SK-N-SH (cell line): ENCODE results near the gene SLC24A4. TPM values are rescaled to one million over a fixed set of nuclear protein-coding genes. Genes with fewer than 3 reads are reported as not detected.

Experiments used
- CTCF ChIA-PET: fragments of 300-600, 350-600 bp; formaldehyde crosslinking; extraction: SDS; loops from one replicate; lab custom pipeline; 2021; lab: Yijun Ruan, JAX
- POLR2A ChIA-PET: fragments of 350-600 bp; sonication (Branson Sonifier 250); formaldehyde crosslinking; extraction: SDS; loops from one replicate; lab custom pipeline; 2020; ENCODE audit warnings: antibody characterized with exemption, inconsistent platforms; lab: Yijun Ruan, JAX
- DNase-seq: peaks from one replicate; pipeline ENCODE4 v3.0.0; 2012
- H2AFZ ChIP-seq: fragments of 200-600 bp; sonication (generic); 2 replicates; pipeline ENCODE4 v1.8.1; 2016; ENCODE audit warnings: antibody characterized with exemption, mild to moderate bottlenecking, low read depth
- H3F3A ChIP-seq: fragments of 200-600 bp; sonication (generic); replicated peaks from 2 replicates; pipeline ENCODE3; 2016; ENCODE audit warnings: antibody characterized with exemption, mild to moderate bottlenecking; ENCODE audit not compliant: insufficient read depth
- H3K27ac ChIP-seq, 2 experiments: fragments of 200-500 bp in 1 of 2; fragments of 200-600 bp in 1 of 2; sonication (Bioruptor generic) in 1 of 2; sonication (generic), shearing (Covaris generic) in 1 of 2; 2 replicates each; pipeline versions ENCODE4 v1.5.1 to v1.6.1; 2014 to 2016; ENCODE audit warnings: low read depth in 2 of 2, inconsistent platforms in 1 of 2, low read length in 1 of 2, mild to moderate bottlenecking in 1 of 2, mixed read lengths in 1 of 2
- H3K27me3 ChIP-seq: fragments of 200-600 bp; sonication (generic), shearing (Covaris generic); 2 replicates; pipeline ENCODE4 v1.6.1; 2016; ENCODE audit warnings: mixed run types; ENCODE audit not compliant: insufficient read depth
- H3K36me3 ChIP-seq, 2 experiments: fragments of 200-500 bp in 1 of 2; fragments of 200-600 bp in 1 of 2; sonication (Bioruptor generic) in 1 of 2; sonication (generic) in 1 of 2; replicated peaks in 1 of 2; 2 replicates each; pipeline versions ENCODE3 to v1.5.1; 2014 to 2016; ENCODE audit warnings: low read length in 1 of 2, mild to moderate bottlenecking in 1 of 2; ENCODE audit not compliant: insufficient read depth in 2 of 2, control insufficient read depth in 1 of 2
- H3K4me1 ChIP-seq, 2 experiments: fragments of 200-500 bp in 1 of 2; fragments of 200-600 bp in 1 of 2; sonication (Bioruptor generic) in 1 of 2; sonication (generic), shearing (Covaris generic) in 1 of 2; 2 replicates each; pipeline versions ENCODE4 v1.5.1 to v1.6.1; 2014 to 2016; ENCODE audit warnings: low read depth in 1 of 2, low read length in 1 of 2, mixed run types in 1 of 2; ENCODE audit not compliant: insufficient read depth in 2 of 2, control insufficient read depth in 1 of 2
- H3K4me2 ChIP-seq: fragments of 200-600 bp; sonication (generic), shearing (Covaris generic); 2 replicates; pipeline ENCODE4 v1.6.1; 2017; ENCODE audit warnings: mixed run types
- H3K4me3 ChIP-seq, 2 experiments: fragments of 200-500 bp in 1 of 2; fragments of 200-600 bp in 1 of 2; sonication (Bioruptor generic) in 1 of 2; sonication (generic), shearing (Covaris generic) in 1 of 2; 2 replicates each; pipeline versions ENCODE4 v1.5.1 to v1.8.1; 2014 to 2016; ENCODE audit warnings: low read depth in 2 of 2, inconsistent platforms in 1 of 2, low read length in 1 of 2, mild to moderate bottlenecking in 1 of 2, mixed read lengths in 1 of 2, moderate library complexity in 1 of 2
- H3K79me2 ChIP-seq: fragments of 200-600 bp; sonication (generic); 2 replicates; pipeline ENCODE4 v1.8.1; 2017; ENCODE audit warnings: mild to moderate bottlenecking; ENCODE audit not compliant: insufficient read depth
- H3K9ac ChIP-seq: fragments of 200-600 bp; sonication (generic); 2 replicates; pipeline ENCODE4 v1.6.1; 2017; ENCODE audit warnings: mixed run types
- H3K9me2 ChIP-seq: fragments of 200-600 bp; sonication (generic); 2 replicates; pipeline ENCODE4 v1.6.1; 2017; ENCODE audit warnings: mixed run types
- H3K9me3 ChIP-seq: fragments of 200-600 bp; sonication (generic); 2 replicates; pipeline ENCODE4 v1.6.1; 2017; ENCODE audit warnings: mixed run types, mild to moderate bottlenecking, moderate library complexity
- H4K20me1 ChIP-seq: fragments of 200-600 bp; sonication (generic); 2 replicates; pipeline ENCODE4 v1.6.1; 2017; ENCODE audit warnings: mild to moderate bottlenecking, mixed run types; ENCODE audit not compliant: insufficient read depth
- CHD2 ChIP-seq: fragments of 150-350 bp; IDR thresholded peaks from 2 replicates; pipeline ENCODE4 v1.6.1; 2018; ENCODE audit warnings: low read length; ENCODE audit not compliant: partially characterized antibody
- CTCF ChIP-seq: fragments of 200-600 bp; sonication (generic); IDR thresholded peaks from 2 replicates; pipeline ENCODE4 v1.6.1; 2017; ENCODE audit warnings: antibody characterized with exemption, mild to moderate bottlenecking, moderate library complexity
- FOXM1 ChIP-seq: IDR thresholded peaks from 2 replicates; pipeline ENCODE4 v1.4.0; 2012; ENCODE audit warnings: low read depth, mild to moderate bottlenecking
- SMC3 ChIP-seq: IDR thresholded peaks from 2 replicates; pipeline ENCODE4 v1.6.1; 2012; ENCODE audit warnings: low read depth, low read length, improper control_type of control experiment
- TAF1 ChIP-seq: IDR thresholded peaks from 2 replicates; pipeline ENCODE4 v1.6.1; 2012; ENCODE audit warnings: low read depth, mild to moderate bottlenecking, low read length, moderate library complexity, borderline replicate concordance
- USF2 ChIP-seq: fragments of 150-350 bp; IDR thresholded peaks from 2 replicates; pipeline ENCODE4 v1.6.1; 2017; ENCODE audit warnings: antibody characterized with exemption, low read length, low read depth, borderline replicate concordance
- ZBTB33 ChIP-seq: IDR thresholded peaks from 2 replicates; pipeline ENCODE4 v1.4.0; 2012; ENCODE audit warnings: low read depth, borderline replicate concordance
- WGBS: methylation state at CpG from one replicate; pipeline ENCODE4 v1.1.6; 2017; ENCODE audit warnings: low lambda C conversion rate; 5-methylcytosine and 5-hydroxymethylcytosine counted together
- polyA plus RNA-seq, 3 experiments: library from polyadenylated mRNA; depleted of rRNA; stranded (reverse); fragments of >200 nt; gene quantifications; 2 replicates each; pipeline ENCODE4 v1.2.3, GENCODE V29; 2012
- TF ChIP-seq, protein P1 (sequence below): fragments of 150-350 bp; IDR thresholded peaks from 2 replicates; pipeline ENCODE4 v1.6.1; 2016; ENCODE audit warnings: mild to moderate bottlenecking, low read depth, low read length
- TF ChIP-seq, protein P2 (sequence below): IDR thresholded peaks from 2 replicates; pipeline ENCODE4 v1.4.0; 2012; ENCODE audit warnings: low read depth, borderline replicate concordance
- TF ChIP-seq, protein P3 (sequence below): IDR thresholded peaks from 2 replicates; pipeline ENCODE4; 2012

SLC24A4 gene
- polyA plus RNA-seq, 1 of the 3 experiments (the other 2 are of a cell fraction), result 0.07 TPM

- 46% methylated on average over 5 of the region's 9 CpGs for WGBS
- H3K27me3 ChIP-seq, result no peaks in the 10 kb centered on the region
- H2AFZ ChIP-seq, result peak overlapping the region; percentile 57; the same call in 1 of the 2 replicates
- H4K20me1 ChIP-seq, result 0 out of 2 replicates have a peak, but pooled peaks cover 3% of the 10 kb centered on the region
- POLR2A ChIA-PET, result no interaction called here
- peak overlapping the region; percentile 100 for H3K4me2 ChIP-seq
- H3K4me3 ChIP-seq, result peak overlapping the region; percentile 60 to 80; a peak in 2 of 4 replicates
- DNase-seq, result no peak
- no peaks in the 10 kb centered on the region for H3K36me3 ChIP-seq
- H3K79me2 ChIP-seq, result peaks cover 54% of the 10 kb centered on the region
- H3K9me3 ChIP-seq, result no peaks in the 10 kb centered on the region
- TF ChIP-seq FOXM1, result no peak
- no peak for TF ChIP-seq ZBTB33
- TF ChIP-seq USF2, result no peak
- TF ChIP-seq, protein P1, sequence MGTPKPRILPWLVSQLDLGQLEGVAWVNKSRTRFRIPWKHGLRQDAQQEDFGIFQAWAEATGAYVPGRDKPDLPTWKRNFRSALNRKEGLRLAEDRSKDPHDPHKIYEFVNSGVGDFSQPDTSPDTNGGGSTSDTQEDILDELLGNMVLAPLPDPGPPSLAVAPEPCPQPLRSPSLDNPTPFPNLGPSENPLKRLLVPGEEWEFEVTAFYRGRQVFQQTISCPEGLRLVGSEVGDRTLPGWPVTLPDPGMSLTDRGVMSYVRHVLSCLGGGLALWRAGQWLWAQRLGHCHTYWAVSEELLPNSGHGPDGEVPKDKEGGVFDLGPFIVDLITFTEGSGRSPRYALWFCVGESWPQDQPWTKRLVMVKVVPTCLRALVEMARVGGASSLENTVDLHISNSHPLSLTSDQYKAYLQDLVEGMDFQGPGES, result no peak
- TF ChIP-seq, protein P2, sequence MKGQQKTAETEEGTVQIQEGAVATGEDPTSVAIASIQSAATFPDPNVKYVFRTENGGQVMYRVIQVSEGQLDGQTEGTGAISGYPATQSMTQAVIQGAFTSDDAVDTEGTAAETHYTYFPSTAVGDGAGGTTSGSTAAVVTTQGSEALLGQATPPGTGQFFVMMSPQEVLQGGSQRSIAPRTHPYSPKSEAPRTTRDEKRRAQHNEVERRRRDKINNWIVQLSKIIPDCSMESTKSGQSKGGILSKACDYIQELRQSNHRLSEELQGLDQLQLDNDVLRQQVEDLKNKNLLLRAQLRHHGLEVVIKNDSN, result no peak
- TF ChIP-seq, protein P3, sequence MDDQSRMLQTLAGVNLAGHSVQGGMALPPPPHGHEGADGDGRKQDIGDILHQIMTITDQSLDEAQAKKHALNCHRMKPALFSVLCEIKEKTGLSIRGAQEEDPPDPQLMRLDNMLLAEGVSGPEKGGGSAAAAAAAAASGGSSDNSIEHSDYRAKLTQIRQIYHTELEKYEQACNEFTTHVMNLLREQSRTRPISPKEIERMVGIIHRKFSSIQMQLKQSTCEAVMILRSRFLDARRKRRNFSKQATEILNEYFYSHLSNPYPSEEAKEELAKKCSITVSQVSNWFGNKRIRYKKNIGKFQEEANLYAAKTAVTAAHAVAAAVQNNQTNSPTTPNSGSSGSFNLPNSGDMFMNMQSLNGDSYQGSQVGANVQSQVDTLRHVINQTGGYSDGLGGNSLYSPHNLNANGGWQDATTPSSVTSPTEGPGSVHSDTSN, result no peak
- TF ChIP-seq SMC3, result no peak
- no peak for TF ChIP-seq CHD2
- TF ChIP-seq TAF1, result no peak
- no peak for TF ChIP-seq CTCF
- H3K9me2 ChIP-seq, result no peaks in the 10 kb centered on the region
- H3K27ac ChIP-seq, result peak overlapping the region in 1 of 2 experiments; percentile 96; a peak in 2 of 4 replicates
- H3K4me1 ChIP-seq, result peaks cover 0 to 16% of the 10 kb centered on the region in 2 experiments; a peak in 3 of 4 replicates
- peak overlapping the region; percentile 97 for H3K9ac ChIP-seq
- H3F3A ChIP-seq, result peaks cover 17% of the 10 kb centered on the region
- CTCF ChIA-PET, result no interaction called here
Observed at GRCh38 chr14:92512807-92513203, 189.8 kb downstream of the SLC24A4 start.
